ENCODE measurements around the gene CYFIP2.

CYFIP2 gene

DNA sequence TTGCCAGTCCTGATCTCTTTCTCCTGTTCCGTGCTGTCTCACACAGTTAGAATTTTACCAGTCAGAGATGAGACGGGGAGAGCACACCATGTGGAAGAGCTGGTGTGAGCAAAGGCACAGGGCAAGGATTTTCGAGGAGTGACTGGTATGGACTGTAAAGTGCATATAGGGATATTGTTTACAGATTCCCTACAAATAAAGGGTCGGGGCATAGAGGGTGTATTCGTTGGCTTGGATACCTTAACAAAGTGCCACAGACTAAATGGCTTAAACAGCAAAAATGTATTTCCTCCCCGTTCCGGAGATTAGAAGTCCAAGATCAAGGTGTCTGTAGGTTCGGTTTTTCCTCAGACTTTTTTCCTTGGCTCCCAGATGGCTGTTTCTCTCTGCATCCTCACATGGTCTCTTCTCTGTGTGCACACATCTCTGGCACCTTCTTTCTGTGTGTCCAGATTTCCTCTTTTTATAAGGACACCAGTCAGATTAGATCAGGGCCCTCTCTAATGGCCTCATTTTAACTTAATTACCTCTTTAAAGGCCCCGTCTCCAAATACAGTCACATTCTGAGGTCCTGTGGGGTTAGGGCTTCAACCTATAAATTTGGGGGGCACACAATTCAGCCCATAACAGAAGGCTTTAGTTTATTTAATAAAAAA lies 23.4 kb downstream of the CYFIP2 start:
- DNase-seq, result peak; percentile 24

GRCh38 chr5:157290156-157290980 lies 24.4 kb downstream of the CYFIP2 start:
- peak; percentile 53 for DNase-seq

- peak; percentile 66 for DNase-seq
Measured at GRCh38 chr5:157290981-157291711, 25.2 kb downstream of the CYFIP2 start.

DNA sequence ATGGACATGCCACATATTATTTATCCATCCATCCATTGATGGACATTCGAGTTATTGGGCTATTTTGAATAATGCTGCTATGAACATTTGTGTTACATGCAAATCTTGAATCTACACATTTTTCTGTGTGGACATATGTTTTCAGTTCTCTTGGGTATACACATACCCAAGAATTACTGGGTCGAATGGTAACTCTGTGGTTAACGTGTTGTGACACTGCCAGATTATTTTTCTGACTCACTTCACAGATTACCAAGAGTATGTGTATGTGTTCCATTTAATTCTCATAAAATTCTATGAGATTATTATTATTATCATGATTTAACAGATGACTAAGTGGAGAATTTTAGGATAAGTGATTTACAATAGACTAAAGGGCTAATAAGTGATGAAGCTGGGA lies 26.7 kb downstream of the CYFIP2 start:
- no peak for DNase-seq

GRCh38 chr5:157294407-157295091 lies 28.6 kb downstream of the CYFIP2 start:
- DNase-seq, result peak; percentile 53

- no peak for DNase-seq
Measured at GRCh38 chr5:157295247-157295646, 29.3 kb downstream of the CYFIP2 start.

- peak; percentile 42 for DNase-seq
Measured at GRCh38 chr5:157300564-157300963, 34.6 kb downstream of the CYFIP2 start.

DNA sequence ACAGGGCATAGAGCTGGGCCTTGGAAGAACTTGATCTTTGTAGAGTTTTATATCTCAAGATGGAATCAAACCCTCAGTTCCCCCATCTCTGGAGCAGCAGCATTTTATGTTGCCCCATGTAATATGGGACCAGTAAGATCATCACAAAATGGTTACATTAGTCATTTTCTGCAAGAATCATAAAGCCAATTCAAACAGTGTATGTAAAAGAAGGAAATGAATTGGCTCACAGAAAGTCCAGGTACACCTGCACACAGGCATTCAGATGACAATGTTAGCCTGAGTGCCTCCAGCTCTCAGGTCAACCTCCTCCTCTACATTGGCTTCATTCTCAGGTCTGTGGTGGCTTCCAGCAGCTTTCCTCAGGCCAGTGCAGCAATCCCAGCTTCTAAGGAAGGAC lies 35.1 kb downstream of the CYFIP2 start:
- DNase-seq, result no peak

DNA sequence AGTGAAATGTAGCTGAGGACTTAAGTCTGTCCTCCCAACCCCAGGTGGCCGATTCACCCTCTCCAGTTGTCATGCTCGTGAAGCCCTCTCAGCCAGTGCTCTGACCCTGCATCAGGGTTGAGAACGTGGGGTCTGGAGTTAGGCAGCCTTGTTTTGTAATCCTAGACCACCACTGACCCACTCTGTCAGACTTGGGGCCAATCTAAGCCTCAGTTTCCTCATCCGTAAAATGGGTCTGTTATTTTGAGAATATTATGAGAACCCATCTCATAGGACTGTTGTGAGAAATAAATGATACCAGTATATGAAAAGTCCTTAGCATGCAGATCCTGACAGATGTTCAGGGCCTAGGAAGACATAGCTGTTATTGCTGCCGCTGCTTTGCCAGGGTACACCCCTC lies 37.1 kb downstream of the CYFIP2 start:
- no peak for DNase-seq

DNA sequence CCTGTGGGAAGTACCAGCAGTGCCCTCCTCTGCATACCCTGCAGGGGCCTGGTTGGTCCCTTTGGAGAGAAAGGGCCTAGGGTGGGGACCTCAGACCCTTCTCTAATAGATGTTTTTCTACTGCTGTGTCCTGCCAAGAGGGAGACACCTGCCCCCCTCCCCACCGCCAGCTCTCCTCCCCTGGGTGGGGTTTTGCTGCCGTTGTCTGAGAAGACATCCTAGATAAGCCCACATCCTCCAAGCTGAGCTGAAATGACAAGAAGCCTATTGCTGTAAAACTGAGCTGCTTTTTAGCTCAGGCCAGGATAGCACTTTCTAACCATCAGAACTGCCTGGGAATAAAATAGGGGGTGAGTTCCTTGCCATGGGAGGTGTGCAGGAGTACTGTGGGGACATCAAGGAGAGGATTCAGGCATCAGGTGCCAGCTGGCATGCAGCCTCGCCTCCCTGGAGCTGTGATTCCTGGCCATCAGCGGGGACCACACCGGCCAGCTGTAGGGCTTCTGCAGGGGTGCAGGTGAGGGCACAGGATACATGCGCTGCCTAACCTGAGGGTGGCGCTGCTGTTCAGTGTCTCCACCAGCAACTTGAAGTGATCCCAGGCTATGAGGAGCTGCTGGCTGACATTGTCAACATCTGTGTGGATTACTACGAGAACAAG lies 37.9 kb downstream of the CYFIP2 start:
- DNase-seq, result peak; percentile 60

GRCh38 chr5:157306081-157306480 lies 40.2 kb downstream of the CYFIP2 start:
- DNase-seq, result no peak

- DNase-seq, result no peak
Measured at GRCh38 chr5:157306692-157307471, 41.0 kb downstream of the CYFIP2 start.

GRCh38 chr5:157308836-157309465 lies 43.0 kb downstream of the CYFIP2 start:
- no peak for DNase-seq

GRCh38 chr5:157309796-157310195 lies 43.9 kb downstream of the CYFIP2 start:
- DNase-seq, result no peak

DNA sequence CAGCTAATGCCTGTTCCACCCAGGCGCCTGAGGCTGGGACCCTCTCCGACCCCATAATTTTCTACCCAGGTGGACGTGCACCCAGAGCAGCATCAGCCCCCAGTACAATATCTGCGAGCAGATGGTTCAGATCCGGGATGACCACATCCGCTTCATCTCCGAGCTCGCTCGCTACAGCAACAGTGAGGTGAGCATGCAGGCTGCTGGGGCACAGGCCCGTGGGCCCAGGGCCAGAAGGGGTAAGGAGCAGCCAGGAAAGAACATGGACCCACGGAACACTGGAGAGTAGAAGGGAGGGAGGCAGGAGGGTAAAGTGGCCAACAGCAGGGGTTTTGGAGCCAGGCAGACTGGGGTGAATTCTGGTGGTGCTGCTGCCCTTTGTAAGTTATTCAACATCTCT lies 45.7 kb downstream of the CYFIP2 start:
- no peak for DNase-seq

DNA sequence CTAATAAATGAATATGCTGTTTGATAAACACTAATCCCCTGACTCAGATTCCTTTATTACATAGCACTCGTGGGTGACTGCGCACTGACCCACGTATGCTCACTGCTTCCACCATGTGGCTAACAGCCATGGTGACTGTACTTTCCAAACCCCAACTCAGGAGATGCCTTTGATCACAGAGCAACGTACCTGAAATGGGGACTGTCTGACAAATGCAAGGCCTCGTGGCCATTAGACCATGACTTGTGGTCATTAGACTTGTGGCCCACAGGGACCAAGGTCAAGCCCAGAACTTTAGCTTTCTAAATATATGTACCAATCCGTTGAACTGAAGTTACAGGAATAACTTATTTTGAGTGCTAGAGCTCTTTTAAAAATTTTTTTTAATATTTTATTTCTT lies 46.6 kb downstream of the CYFIP2 start:
- DNase-seq, result peak; percentile 76

DNA sequence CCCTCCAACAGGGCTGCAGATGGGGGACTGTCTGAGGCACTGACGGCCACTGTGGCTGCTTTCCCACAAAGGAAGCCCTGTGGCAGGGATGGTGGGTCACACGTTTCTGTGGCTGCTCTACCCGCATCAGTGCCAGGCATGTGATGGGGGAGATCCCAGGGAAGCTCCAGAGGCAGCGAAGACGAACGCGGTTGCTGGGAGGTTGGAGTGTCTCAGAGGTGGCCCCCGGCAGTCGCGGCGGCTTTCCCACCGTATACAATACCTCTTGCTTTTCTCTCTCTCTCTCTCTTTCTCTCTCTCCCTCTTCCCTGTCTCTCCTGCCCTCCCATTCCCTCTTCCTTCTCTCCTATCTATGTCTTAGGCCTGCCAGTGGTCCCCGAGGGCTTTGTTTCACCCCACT lies 56.7 kb downstream of the CYFIP2 start:
- no peak for DNase-seq

GRCh38 chr5:157323107-157323706 lies 57.3 kb downstream of the CYFIP2 start:
- DNase-seq, result peak; percentile 59

- DNase-seq, result peak; percentile 58
Measured at GRCh38 chr5:157324237-157324636, 58.3 kb downstream of the CYFIP2 start.

DNA sequence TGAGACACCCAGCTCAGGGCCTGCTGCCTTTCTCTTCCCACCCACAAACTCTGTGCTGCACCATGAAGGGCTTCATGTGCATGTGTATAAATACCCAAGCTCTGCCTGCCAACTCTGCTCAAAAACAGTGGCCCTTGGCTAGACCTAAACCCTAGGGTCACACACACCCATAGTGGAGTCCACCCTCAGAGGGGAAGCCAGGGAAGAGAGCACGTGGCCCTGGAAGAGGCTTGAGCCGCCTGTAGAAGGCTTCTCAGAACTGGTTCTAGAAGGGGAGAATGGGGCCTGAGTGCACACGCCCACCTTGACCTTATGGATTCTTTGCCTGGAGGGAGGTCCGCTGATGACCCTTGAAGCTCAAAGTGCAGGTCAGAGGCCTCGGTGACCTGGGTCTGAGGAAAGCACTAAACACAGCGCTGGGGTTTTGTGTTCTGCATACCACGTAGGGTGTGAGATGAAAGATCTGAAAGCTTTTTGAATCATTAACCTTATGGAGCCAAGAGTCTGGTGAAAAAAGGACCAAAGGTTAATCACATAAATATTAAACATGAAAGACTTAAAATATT lies 60.6 kb downstream of the CYFIP2 start:
- peak; percentile 53 for DNase-seq
